Peyer's patch (tissue), 4 donors: ENCODE results near the gene SPHK2. TPM values are rescaled to one million over a fixed set of nuclear protein-coding genes. Genes with fewer than 3 reads are reported as not detected.
A peak's percentile ranks its signal among the peaks of the same experiment; 100 is the strongest.

ENCODE experiments used
- DNase-seq, 3 donors: peaks; one replicate each; pipeline ENCODE4 v3.0.0-alpha.2; 2017 to 2019
- H3K27ac ChIP-seq, 4 donors: fragments of 200-600 bp; sonication (generic); one replicate each; pipeline ENCODE4 v1.5.1; 2016 to 2019
- H3K27me3 ChIP-seq, 2 donors: fragments of 200-600 bp; sonication (generic); one replicate each; pipeline ENCODE4 v1.5.1; 2019
- H3K36me3 ChIP-seq, 3 donors: fragments of 200-600 bp; sonication (generic); one replicate each; pipeline ENCODE4 v1.5.1; 2016 to 2019
- H3K4me1 ChIP-seq, 4 donors: fragments of 200-600 bp; sonication (generic); one replicate each; pipeline ENCODE4 v1.5.1; 2016 to 2019
- H3K4me3 ChIP-seq, 4 donors: fragments of 200-600 bp; sonication (generic); 1 replicate in 3 of 4; 2 replicates in 1 of 4; pipeline ENCODE4 v1.5.1; 2016 to 2019; ENCODE audit warnings: mild to moderate bottlenecking in 1 of 4
- H3K9me3 ChIP-seq, 4 donors: fragments of 200-600 bp; sonication (generic); one replicate each; pipeline ENCODE4 v1.5.1; 2016 to 2019; ENCODE audit warnings: mild to moderate bottlenecking in 1 of 4
- POLR2A ChIP-seq, 2 donors: fragments of 450-650 bp; IDR thresholded peaks; one replicate each; pipeline ENCODE4 v1.5.1; 2017; ENCODE audit warnings: antibody characterized with exemption in 2 of 2, mild to moderate bottlenecking in 2 of 2, moderate library complexity in 2 of 2
- total RNA-seq, 4 donors: library from RNA; depleted of rRNA; stranded (reverse); fragments of >200 nt; gene quantifications; one replicate each; pipeline ENCODE4 v1.1.0, GENCODE V29; 2016
- TF ChIP-seq, protein P1 (sequence below), 6 experiments: fragments of 450-650 bp in 4 of 6; fragments of 200-600 bp in 2 of 6; sonication (generic) in 1 of 6; IDR thresholded peaks; one replicate each; pipeline ENCODE4 v1.5.1; 2017 to 2019; ENCODE audit warnings: antibody characterized with exemption in 6 of 6, mild to moderate bottlenecking in 3 of 6, moderate library complexity in 1 of 6

The SPHK2 gene
- total RNA-seq, 4 donors from 2014 or later: 34.7 to 121 (median 96.7) TPM

DNA sequence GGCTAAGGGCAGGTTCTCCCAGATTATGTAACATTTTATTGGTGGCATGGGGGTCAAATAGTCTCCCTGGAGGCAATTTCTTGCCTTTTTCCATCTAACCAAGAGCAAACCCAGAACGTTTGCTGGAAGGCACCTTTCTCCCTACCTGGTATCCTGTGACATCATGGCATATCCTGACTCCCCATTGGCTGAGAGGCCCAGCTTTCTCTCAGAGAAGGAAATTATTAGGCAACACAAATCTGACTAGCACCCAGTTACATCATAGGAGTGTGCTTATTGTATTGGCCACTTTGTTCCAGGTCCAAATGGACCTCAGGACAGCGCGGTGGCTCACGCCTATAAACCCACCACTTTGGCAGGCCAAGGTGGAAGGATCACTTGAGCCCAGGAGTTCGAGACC lies 40.5 kb downstream of the SPHK2 start:
- Histone ChIP-seq H3K4me3 (no peak overlapping the region), H3K27me3 (no peaks in the 10 kb centered on the region), H3K9me3 (no peaks in the 10 kb centered on the region), H3K36me3 (no peaks in the 10 kb centered on the region), H3K27ac (no peak overlapping the region), H3K4me1 (peaks cover 0 to 5% (median 0%) of the 10 kb centered on the region in 4 donors)
- no peak for DNase-seq
- TF ChIP-seq POLR2A (IDR thresholded peaks at IDR 0.05): no peak
- TF ChIP-seq, protein P1, sequence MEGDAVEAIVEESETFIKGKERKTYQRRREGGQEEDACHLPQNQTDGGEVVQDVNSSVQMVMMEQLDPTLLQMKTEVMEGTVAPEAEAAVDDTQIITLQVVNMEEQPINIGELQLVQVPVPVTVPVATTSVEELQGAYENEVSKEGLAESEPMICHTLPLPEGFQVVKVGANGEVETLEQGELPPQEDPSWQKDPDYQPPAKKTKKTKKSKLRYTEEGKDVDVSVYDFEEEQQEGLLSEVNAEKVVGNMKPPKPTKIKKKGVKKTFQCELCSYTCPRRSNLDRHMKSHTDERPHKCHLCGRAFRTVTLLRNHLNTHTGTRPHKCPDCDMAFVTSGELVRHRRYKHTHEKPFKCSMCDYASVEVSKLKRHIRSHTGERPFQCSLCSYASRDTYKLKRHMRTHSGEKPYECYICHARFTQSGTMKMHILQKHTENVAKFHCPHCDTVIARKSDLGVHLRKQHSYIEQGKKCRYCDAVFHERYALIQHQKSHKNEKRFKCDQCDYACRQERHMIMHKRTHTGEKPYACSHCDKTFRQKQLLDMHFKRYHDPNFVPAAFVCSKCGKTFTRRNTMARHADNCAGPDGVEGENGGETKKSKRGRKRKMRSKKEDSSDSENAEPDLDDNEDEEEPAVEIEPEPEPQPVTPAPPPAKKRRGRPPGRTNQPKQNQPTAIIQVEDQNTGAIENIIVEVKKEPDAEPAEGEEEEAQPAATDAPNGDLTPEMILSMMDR (IDR thresholded peaks at IDR 0.05): no peak

DNA sequence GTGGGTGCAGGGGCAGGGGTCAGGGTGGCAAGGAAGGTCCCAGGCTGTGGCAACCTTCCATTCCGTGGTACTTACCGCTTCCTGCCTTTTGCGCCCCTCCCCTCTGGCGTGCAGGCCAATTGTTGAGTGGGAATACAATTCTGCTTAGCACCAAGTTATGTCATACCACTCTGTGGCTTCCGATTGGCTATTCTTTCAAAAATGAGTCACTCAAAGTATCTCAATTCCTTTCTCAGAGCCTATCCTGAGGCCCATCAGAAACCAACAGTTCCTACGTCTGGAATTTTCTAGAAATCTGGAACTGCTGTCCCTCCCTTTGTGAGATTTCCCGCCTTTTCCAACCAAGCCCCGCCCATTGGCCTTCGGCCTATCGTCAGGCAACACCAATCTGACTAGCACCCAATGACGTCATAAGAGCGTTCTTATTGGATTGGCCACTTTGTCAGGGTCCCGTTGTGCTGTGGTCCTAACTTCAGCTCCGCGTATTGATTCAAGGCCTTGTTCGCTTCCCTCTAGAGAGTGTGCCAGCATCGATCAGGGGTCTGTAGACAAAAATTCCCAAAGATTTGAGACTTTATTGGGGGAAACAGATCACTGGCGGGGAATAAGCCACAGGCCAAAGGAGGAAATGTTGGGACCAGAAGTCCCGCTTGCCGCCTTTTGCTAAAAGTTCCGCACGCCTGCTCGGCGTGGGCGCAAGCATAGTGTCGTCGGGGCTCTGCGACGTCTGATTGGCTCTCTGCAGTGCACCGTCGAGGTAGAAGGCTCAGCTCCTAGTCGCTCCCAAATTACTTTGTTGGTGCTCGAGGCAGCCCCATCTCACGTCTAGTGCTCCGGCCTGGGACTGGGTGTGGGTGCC lies 41.8 kb downstream of the SPHK2 start:
- Histone ChIP-seq H3K27me3 (no peaks in the 10 kb centered on the region), H3K27ac (peak overlapping the region; percentile 31 to 46 (median 35)), H3K9me3 (no peaks in the 10 kb centered on the region), H3K36me3 (no peaks in the 10 kb centered on the region), H3K4me1 (peaks cover 0 to 5% (median 0%) of the 10 kb centered on the region in 4 donors), H3K4me3 (peak overlapping the region in 1 of 4 donors; percentile 23)
- peak; percentile 82 to 93 (median 82) for DNase-seq
- TF ChIP-seq POLR2A (IDR thresholded peaks at IDR 0.05): no peak
- TF ChIP-seq, protein P1 (IDR thresholded peaks at IDR 0.05): no peak

DNA sequence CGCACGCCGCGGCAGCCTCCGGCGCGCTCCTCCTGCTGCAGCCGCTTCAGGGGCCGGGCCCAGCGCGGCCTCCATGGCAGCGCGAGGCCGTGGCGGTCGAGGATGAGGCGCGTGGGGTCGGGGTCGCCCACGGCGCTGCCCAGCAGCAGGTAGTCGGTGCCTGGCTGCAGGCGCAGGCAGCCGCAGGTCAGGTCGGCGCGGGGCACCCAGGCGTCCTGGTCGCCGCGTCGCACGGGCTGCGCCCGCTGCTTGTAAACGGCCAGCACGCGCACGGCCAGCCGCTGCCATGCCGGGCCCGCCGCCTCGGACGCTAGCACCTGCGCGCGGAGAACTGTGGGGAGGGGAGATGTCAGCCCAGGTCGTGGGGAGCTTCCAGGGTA lies 42.4 kb downstream of the SPHK2 start:
- no peak for DNase-seq
- H3K4me3 ChIP-seq: no peak overlapping the region
- no peaks in the 10 kb centered on the region for H3K36me3 ChIP-seq
- TF ChIP-seq POLR2A (IDR thresholded peaks at IDR 0.05): no peak
- TF ChIP-seq, protein P1 (IDR thresholded peaks at IDR 0.05): no peak
- no peaks in the 10 kb centered on the region for H3K27me3 ChIP-seq
- no peak overlapping the region for H3K27ac ChIP-seq
- H3K4me1 ChIP-seq: peaks cover 0 to 5% (median 0%) of the 10 kb centered on the region in 4 donors
- no peaks in the 10 kb centered on the region for H3K9me3 ChIP-seq

DNA sequence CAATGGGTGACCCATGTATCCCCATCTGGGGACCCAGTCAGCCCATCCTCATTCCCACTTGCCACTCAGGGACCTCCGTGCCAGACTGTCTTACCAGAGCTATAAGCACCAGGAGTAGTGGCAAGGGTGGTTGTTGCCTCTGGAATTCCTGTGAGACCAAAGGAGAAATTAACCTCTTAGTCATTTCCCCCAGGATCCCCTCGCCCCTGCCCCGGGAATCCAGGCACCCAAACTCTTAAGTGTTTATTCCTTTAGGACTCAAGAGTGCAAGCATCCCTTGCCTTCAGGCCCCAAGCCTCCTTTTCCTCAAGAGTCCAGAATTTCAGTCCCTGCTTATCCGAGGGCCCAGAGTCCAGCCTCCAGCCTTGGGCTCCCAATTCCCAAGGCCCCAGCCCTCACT lies 44.4 kb downstream of the SPHK2 start:
- no peaks in the 10 kb centered on the region for H3K9me3 ChIP-seq
- DNase-seq: no peak
- TF ChIP-seq POLR2A (IDR thresholded peaks at IDR 0.05): no peak
- TF ChIP-seq, protein P1 (IDR thresholded peaks at IDR 0.05): no peak
- no peaks in the 10 kb centered on the region for H3K36me3 ChIP-seq
- H3K27ac ChIP-seq: no peak overlapping the region
- H3K4me1 ChIP-seq: peaks cover 0 to 5% (median 0%) of the 10 kb centered on the region in 4 donors
- no peak overlapping the region for H3K4me3 ChIP-seq
- no peaks in the 10 kb centered on the region for H3K27me3 ChIP-seq

DNA sequence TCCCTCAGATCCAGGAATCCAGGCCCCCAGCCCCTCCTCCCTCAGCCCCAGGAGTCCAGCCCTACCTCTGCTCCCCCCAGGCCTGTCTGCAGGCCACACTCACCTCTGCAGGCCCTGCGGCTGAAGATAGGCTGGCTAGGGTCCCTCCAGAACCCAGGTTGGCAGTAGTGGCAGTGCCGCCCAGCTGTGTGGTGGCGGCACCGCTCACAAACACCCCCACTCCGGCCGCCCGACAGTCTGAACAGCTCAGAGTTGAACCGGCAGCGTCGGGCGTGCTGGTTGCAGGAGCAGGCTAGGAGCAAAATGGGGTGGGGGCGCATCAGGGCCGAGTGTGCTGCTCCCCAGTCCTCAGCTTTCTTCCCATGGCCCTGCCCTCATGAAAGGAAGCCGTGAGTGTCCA lies 45.2 kb downstream of the SPHK2 start:
- no peaks in the 10 kb centered on the region for H3K36me3 ChIP-seq
- no peak overlapping the region for H3K4me3 ChIP-seq
- no peak overlapping the region for H3K27ac ChIP-seq
- no peak for DNase-seq
- no peaks in the 10 kb centered on the region for H3K27me3 ChIP-seq
- TF ChIP-seq POLR2A (IDR thresholded peaks at IDR 0.05): no peak
- TF ChIP-seq, protein P1 (IDR thresholded peaks at IDR 0.05): no peak
- peaks cover 0 to 5% (median 0%) of the 10 kb centered on the region in 4 donors for H3K4me1 ChIP-seq
- H3K9me3 ChIP-seq: no peaks in the 10 kb centered on the region
